Mesenteric fat pad (tissue), 1 donor: Measurements from ENCODE around the gene LIPA. TPM values are rescaled to one million over a fixed set of nuclear protein-coding genes. Genes with fewer than 3 reads are reported as not detected.
"Not testable (repeated sequence)": the region's sequence is repeated elsewhere in the genome, so short reads cannot be mapped to it uniquely, and the experiment has no call there.

Source experiments
- DNase-seq: peaks from one replicate; pipeline ENCODE4 v3.0.0-alpha.2; 2020; ENCODE audit warnings: low spot score
- total RNA-seq: library from RNA; stranded (reverse); fragmentation: NEBNext Ultra II Directional; extraction: Animal tissue kit (Norgen Biotek cat#: 25700); gene quantifications from one replicate; pipeline ENCODE4 v1.2.1, GENCODE V29; 2021
- donor health status: DM: yes; HTN: yes; CAD: no.

Gene LIPA
- total RNA-seq, 1 donor from 2014 or later, result 210 TPM

GRCh38 chr10:89271532-89271931, 20.0 kb upstream of the LIPA start:
- no peak for DNase-seq

GRCh38 chr10:89270153-89270483, 18.5 kb upstream of the LIPA start:
- DNase-seq, result no peak

GRCh38 chr10:89269433-89270152, 18.0 kb upstream of the LIPA start:
- no peak for DNase-seq

GRCh38 chr10:89266721-89267453, 15.3 kb upstream of the LIPA start:
- DNase-seq, result no peak

GRCh38 chr10:89263531-89263930, 12.0 kb upstream of the LIPA start:
- DNase-seq, result no peak

- DNase-seq, result no peak
Observed at GRCh38 chr10:89263091-89263490, 11.5 kb upstream of the LIPA start.

- no peak for DNase-seq
Observed at GRCh38 chr10:89262086-89263051, 10.8 kb upstream of the LIPA start.

- DNase-seq, result no peak
Observed at GRCh38 chr10:89258881-89259280, 7.3 kb upstream of the LIPA start.

- DNase-seq, result no peak
Observed at GRCh38 chr10:89257581-89257980, 6.0 kb upstream of the LIPA start.

GRCh38 chr10:89256962-89257361, 5.4 kb upstream of the LIPA start:
- DNase-seq, result no peak

GRCh38 chr10:89256340-89256739, 4.8 kb upstream of the LIPA start:
- DNase-seq, result no peak

- no peak for DNase-seq
Observed at GRCh38 chr10:89255793-89256192, 4.2 kb upstream of the LIPA start.

GRCh38 chr10:89255091-89255579, 3.6 kb upstream of the LIPA start:
- not testable (repeated sequence) for DNase-seq

GRCh38 chr10:89252225-89252585, 630 bp upstream of the LIPA start:
- no peak for DNase-seq

GRCh38 chr10:89250865-89251408, 638 bp downstream of the LIPA start:
- no peak for DNase-seq

- DNase-seq, result no peak
Observed at GRCh38 chr10:89248990-89249389, 2.6 kb downstream of the LIPA start.

GRCh38 chr10:89247623-89248022, 4.0 kb downstream of the LIPA start:
- not testable (repeated sequence) for DNase-seq

- no peak for DNase-seq
Observed at GRCh38 chr10:89245802-89246201, 5.8 kb downstream of the LIPA start.

GRCh38 chr10:89242840-89243568, 8.6 kb downstream of the LIPA start:
- no peak for DNase-seq

GRCh38 chr10:89242345-89242684, 9.3 kb downstream of the LIPA start:
- no peak for DNase-seq
